ENCODE measurements around the gene HS6ST1.
"Not testable (repeated sequence)": the region's sequence is repeated elsewhere in the genome, so short reads cannot be mapped to it uniquely, and the experiment has no call there.

Gene HS6ST1

DNA sequence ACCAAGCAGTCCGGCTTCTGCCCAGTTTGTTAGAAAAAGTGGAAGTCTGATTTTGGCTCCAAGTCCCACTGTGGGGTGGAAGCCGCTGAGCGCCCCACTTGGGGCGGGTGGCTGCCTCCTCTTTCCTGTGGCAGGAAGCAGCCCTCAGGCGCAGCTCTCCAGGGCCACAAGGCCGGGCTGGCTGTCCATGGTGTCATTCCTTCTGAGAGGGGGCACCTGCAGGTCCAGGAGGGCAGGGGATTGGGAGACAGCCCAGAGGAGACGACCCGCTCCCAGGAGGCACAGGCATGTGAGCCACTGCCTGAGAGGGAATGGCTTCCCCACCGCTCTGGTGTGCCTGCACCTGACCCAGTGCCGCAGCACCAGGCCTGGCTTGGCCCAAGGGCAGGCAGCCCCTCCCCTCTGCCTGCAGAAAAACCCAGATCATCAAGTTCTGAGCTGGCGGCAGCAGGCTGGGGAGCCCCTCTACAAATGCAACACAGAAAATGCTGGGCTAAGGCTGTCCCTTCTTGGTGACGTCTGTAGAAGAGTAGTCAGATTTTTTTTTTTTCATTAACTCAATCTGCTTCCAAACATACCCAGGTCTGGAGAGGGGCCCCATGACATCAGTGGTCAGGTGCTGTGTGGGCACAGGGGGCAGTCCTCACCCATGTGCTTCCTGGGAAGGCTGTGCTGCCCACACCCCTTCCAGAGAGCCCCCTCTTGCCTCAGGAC, 38.4 kb downstream of the HS6ST1 start:
- DNase-seq: no peak

DNA sequence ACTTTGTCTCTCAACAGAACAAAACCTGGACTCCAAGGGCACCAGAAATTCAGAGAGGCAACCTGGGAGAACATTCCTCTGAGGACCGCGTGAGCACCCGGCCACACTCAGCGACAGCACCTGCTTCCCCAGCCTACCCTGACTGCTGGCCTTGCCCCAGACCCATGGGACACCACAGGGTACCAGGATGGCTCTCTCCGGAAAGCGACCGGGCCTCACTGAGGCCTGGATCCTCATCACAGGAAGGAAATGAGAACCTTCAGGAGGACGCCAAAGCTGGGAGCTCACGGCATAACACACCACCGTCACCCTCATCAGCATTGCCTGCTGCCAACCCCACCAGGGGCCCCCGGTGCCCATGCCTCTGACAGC, 38.9 kb downstream of the HS6ST1 start:
- no peak for DNase-seq

DNA sequence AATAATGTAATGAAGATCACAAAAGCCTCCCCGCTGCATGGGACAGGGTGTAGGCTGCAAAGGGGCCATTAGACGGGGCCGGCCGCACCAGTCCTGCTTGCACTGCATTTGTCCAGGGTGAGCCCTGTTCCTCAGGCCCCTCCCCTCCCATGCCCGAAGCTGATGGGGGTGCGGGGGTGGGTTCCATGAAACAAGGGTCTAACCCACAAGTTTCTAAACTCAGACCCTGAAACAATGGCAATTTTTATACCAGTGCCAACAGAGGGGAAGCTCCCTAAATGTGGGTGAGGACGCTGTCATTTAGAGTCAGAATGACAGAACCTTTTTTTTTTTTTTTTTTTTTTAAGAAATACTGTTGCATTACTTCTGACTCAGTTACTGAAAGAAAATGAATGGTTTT, 39.7 kb downstream of the HS6ST1 start:
- no peak for DNase-seq

DNA sequence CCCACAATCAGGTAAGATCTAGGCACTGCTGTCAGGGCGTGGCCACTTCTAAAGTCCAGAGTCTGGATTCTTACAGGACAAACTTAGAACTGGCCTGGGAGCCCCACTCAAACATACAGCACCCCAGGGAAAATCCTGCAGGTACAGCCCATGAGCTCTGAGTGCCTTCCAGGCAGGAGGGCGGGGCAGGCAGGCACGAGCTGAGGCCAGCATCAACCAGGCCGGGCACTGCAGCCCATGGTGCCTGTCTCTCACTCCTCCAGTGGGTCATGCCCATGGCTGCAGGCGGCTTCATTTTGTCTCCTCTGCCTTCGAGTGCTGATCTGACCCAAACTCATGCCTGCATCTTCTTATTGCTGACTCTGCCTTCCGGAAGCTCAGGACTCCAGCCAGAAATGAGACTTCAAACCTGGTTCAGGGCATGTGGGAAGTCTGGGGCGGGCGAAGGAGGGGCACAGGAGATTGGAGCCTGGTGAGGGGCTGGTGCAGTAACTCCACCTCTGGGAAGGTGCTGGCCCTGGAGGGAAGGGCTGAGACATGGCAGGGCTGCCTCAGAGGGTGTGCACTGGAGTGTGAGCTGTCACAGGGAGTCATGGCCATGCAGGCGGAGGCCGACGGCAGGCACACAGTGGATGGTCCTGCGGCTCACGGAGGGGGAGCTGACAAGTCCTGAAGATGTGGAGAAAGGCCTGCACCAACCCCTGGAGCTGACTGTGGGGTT, 40.5 kb downstream of the HS6ST1 start:
- DNase-seq: no peak

DNA sequence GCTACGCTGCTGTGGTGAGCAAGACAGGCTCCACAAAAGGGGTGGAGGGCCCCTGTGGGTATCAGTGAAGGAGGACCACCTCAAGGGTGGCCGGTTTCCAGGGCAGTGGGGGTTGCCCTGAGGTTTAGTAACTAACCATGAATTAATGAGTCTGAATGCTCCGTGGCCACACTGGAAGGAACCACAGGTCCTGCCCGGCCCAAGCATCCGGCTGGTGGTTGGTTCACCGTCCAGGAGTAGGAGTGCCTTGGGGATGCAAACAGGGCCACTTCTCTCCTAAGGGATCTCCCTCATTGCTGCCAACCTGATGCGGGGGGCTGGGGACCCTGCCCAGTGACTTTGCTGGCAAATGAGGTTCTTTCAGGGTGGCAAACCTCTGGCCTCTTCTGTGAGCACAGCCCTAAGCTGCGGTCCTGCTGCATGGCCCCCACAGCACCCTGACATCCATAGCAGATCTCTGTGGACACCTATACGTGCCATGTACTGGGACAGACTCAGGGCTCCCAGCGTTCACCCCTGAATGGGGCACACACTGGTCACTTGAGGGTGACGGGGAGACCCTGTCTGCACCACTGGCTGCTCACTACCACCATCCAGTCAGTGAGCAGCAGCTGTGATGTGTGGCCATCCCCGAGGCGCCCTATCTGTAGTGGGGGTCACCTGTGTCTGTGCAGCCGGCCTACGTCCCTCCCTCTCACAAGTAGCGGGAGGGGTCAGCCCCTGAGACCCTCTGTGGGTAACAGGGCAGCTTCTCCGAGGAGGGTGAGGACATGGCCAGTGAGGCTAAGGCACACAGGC, 41.6 kb downstream of the HS6ST1 start:
- DNase-seq: no peak

DNA sequence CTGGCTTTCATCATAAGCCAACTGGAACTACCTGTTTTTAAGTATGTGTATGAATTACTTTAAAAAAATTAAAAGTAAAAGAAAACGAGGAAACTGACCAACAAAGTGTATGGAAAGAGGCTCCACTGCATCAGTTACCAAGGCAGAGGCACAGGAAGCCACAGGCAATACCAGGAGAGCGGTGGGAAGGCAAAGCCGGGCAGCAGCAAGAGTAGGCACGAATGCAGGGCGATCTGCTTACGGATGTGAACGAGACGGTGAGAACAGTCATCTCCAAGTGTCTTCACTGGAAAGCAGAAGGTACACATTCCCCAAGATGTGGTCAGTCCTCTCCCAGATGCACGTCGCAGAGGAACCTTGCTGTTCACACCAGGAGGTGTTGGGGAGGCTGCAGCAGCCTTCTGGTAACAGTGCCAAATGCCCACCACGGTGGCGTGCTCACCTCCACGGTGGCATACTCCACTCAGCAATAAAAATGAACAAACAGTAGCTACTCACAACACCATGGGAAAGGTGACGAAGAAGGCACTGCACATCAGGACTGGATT, 43.1 kb downstream of the HS6ST1 start:
- no peak for DNase-seq

DNA sequence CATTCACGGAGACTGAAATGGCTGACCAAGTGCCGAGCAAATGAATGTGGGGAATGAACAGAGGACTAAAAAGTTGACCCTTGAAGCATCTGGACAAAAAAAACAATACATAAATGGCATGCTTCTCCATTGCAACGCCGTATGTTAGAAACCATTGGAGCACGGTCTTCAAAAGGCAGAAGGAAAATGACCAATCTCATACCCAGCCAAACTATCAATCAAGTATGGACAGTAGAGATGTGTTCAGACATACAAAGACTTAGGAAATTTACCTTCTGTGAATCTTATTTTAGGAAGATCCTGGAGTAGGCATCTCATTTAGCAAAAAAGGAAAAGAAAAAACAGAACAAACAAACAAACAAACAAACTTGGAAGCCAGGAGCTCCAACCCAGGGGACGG, 44.5 kb downstream of the HS6ST1 start:
- DNase-seq: no peak

DNA sequence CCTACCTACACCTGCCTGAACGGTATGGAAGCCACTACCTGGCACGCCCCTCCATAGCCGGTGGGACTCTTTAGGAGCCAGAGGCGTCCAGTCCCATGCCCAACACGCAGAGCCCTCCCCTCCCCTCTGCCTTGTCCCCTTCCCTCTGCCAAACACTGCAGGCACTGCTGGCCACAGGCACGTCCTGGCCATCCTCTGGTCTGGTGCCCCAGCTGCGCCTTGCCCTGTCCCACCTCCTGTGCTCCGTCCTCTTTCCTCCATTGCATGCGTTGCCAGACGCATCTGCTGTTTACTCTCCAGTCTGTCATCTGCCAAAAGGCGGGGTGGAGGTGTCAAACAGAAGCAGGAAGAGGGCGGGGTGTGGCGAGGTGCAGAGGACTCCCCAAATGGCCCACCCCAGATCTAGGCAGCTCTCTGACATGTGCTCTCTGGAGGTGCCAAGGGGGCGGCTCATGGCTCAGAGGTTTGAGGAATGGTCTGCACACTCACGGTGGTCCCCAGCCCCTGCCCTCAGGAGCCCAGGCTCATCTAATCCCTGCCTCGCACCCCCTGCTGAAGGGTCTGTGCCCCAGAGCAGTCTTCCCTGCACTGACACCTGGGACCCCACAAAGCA, 45.1 kb downstream of the HS6ST1 start:
- no peak for DNase-seq

DNA sequence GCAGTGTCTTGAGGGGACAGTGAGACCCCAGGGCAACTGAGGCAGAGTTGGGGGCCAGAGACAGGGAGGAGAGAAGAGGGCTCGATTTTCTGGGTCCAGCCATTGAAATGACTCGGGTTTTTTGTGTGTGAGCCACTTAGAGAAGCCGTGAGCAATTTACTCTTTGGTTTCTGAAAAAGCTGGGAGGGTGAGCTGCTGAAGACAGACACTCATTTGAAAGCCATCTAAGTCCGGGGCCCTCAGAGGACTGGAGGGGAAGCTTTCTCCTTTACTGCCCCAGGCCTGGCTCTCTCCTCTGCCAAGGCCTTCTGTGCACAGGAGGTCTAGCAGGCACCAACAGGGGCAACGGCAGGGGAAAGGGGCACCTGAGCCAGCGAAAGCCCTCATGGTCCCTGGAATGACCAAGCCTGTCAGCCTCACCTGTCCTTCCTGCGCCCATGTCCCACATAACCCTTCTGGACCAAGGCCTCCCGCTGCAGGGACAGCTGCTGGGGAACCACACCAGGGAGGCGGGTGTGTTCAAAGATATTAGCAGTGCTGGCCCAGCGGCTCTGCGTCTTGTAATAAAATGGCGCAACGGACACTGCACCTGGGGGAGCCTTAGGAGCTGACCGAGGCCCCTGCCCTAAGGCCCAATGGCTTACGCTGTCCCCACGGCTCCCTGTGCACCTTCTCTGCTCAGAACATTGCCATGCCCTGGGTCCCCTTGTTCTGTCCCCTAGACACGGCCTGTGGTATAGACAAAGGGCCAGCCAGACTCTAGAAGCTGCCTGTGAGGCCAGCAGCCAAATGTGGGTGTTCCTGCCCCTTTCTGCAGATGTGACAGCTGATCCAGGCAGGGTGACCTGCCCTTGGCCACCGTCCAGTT, 45.8 kb downstream of the HS6ST1 start:
- no peak for DNase-seq

DNA sequence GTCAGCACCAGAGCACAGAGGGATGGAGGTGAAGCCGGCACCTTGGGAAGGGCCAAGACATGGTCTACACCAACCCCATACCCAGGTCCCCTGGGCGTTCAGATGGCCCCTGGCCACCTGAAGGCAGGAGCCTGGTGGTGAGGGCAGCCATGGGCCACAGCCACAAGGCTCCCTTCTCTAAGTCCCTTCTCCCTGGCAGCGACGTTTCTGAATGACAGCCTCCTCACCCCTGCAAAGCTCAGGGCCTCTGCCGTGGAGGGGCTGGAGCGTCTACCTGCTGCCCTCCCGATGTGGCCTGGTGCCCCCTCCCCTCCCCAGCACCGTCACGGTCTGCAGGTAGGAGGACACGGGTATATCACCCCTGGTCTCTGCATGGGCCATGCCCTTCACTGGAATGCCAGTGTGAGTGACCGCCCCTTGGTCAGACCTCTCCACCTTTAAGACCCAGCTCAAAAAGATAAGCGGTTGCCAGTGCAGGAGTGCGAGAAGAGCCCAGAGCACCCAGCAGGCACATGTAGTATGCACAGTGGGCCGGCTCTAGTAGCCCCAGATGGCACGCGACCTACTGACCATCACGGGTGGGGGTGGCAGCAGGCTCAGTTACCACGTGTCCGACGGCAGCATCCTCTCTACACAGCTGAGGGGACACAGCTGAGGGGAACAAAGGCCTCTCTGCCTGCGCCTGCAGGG, 46.6 kb downstream of the HS6ST1 start:
- no peak for DNase-seq

DNA sequence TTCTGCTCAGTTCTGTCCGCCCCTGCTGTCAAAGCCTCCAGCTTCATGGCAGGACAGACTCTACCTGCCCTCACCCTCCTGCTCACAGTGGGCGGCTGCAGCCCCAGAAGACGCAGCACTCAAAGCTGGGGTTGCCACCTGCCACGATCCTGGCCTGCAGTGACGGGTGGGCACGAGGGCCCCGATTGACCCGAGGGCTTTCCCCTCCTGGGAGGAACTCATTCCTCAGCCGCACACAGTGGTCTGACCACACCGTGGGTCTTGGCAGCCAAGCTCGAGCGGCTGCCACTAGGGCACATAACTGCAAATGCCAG, 47.1 kb downstream of the HS6ST1 start:
- DNase-seq: no peak

DNA sequence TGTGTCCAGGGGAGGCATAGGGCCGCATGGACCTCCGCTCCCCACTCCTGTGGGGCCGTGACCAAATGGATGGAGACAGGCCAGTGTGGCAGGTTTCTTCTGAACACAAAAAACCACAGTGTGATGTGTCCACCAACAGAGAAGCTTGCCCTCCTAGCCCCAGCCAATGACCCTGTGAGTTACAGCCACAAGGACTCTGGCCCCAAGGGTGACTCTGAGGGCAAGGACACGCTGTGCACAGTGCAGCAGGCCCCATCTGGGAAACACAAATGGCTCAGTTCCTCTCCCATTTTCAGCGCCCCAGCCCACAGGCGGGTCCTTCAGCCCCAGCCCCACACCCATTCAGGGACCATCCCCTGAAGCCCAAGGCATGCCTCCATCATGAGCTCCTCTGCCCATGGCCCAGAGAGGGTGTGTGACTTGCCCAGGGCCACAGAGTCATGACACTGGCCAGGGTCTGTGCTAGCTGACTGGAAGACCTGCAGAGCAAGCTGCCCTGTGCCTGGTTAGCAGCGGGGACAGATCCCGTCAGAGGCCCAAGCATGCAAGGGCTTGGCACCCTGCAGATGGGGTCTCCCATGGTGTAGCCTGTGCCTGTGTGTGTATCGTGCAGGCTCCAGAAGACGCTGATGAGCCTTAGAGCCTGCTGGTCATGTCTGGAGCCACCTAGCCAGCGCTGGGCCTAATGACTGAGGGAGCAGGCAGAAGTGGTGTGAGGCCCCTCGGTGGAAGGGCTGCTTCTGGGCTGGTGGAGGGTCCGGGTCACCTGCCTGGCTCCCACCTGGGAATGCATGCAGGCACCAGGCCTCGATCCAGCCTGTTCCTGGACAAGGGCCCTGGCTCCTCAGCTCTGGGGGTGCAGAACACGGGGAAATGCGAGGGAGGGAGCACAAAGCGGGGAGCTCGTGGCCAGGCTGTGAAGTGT, 47.7 kb downstream of the HS6ST1 start:
- no peak for DNase-seq

DNA sequence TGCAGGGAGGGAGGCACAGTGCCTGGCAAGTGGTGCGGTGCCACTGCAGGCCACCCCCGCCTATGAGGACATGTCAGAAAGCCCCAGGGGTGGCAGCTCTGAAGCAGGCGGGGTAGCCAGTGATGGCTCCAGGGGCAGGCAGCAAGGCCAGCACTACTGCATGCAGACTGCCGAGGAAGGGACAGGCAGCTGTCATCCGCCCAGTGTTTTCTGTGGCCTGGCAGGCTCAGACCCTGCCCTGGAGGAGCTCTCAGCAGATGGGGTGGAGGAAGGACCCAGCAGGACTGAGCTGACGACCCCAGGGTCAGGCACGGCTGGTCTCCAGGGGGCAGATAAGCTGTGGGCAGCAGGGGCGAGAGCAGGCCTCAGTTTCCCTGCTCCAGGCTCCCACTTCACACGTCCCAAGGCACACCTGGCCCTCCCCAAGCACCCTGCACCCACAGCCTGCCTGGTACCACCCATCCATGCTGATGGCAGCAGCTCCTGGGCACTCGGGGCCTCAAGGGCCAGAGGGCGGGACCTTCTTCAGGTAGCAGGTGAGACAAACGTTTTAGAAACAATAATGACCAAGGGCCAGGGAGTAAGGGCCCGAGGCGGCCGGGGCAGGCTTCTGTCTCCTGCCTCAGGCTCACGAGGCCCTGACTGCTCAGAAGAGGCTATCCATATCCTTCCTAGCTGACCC, 48.5 kb downstream of the HS6ST1 start:
- DNase-seq: no peak

DNA sequence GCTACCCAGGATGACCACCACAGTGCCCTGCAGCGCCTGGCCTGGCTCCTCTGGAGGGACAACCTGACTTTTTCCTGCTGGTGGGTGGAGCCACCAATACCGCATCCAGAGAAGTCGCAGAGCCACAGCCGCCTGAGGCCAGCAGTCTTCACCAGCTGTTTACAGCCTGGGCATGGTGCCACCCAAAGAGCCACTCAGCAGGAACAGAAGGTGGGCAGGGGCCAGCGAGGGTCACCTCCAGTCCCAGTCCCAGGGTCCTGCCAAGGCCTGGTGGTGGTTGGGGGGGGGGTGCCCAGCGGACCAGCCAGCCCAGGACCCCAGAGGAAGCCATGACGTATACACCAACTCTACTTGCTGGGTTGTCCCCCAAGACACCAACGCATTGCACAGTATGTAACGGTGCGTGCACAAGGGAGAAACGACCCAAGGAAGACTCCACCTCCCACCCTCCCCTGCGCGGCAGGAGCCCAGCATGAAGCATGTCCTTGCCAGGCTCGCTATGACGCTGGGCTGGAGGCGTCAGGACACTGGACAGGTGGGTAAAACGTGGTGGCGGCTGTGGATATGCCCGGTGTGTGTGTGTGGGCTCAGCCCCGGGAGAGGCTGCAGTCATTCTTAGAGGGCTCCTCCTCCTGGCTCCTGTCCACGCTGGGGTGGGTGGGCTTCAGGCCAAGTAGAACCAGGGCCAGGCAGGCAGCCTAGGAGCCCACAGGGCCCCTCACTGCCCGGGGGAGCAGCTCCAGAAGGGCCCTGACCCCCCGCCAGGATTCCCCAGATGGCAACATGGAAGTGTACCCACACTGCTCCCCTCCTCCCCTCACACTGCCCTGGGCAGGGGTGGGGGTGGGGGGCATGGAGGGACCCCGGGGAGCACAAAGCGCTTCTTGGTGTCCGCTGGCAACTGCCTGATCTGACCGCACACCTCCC, 49.3 kb downstream of the HS6ST1 start:
- no peak for DNase-seq

DNA sequence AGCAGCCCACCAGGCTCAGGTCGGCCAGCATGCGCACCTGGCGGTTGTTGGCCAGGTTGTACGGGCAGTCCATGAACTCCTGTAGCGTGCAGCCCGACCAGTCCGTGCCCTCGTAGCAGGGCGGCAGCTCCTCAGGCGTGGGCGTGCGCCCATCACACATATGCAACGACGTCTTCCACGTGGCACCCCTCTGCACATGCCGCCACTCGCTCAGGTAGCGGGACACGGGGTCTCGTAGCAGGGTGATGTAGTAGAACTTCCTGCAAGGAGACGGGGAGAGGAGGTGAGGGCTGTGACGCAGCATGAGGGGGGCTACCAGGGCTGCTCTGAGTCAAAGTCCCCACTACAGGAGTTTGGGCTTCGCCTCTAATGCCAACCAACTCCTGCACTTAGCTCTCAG, 50.1 kb downstream of the HS6ST1 start:
- not testable (repeated sequence) for DNase-seq

DNA sequence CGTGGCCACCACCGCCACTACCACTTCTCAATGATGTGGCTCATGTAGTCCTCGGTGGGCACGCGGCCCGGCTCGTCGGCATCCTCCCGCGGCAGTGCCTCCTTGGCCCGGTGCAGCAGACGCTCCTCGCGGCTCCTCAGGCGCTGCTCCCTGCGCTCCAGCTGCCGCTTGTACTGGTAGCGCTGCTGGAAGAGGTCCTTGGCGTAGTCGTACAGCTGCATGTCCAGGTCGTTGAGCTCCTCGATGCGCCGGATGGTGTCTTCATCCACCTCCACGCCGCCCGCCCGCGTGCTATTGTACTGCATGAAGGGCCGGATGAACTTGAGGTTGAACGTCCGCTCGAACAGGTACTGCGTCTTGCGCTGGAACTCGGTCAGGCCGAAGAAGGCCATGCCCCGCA, 50.5 kb downstream of the HS6ST1 start:
- DNase-seq: not testable (repeated sequence)

DNA sequence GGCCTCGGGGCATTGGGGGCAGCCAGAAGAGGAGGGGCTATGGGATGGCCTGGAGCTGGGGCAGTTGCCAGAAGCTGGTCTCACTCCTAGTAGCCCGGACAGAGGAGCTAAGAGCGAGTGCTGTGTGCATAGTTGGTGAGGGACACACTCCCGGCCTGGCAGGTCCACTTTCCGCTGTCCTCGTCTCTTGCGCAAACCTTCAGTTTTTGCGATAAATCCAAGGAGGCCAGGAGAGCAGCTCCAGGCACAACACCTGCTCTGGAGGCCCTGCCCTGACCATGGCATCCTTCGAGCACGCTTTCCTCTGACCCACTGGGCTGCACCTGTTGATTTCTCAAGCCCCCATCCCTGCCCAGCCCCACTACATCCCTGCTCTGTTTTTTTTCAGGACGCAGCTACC, 51.0 kb downstream of the HS6ST1 start:
- DNase-seq: not testable (repeated sequence)

DNA sequence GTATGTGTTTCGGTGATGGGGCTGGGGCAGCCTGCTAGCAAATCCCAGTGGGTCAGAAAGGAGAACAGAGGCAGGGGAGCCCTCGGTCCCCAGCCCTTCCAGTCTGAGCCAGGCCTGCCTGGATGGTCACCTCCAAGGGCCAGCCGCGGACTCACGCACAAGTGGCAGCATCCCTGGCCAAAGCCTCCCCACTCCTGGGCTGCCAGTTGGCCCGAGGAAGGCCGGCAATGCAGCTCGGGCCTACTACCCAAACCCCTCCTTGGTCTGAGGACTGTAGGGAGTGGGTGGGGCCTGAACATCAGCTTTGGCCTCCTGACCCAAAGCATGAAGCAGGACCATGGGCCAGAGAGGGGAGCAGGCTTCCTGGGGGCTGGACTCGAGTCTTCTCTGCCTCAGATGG, 51.5 kb downstream of the HS6ST1 start:
- not testable (repeated sequence) for DNase-seq

DNA sequence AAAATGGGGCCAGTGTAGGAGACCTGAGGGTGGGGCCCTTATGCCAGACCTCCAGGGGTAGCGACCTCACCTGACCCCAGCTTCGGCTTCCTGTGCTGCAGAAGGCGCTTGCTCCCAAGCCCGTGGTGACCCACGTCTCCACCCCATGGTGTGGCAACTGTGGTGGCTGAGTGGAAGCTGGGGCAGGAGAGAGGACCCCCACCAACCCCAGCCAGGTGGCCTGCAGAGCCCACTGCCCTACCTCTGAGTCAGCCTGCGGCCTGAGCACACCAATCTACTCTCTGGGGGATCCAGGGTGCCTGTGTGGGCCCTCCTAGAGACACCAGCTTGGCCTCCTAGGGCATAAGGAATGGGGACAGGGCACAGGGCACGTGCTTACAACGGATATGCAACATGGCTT, 52.2 kb downstream of the HS6ST1 start:
- not testable (repeated sequence) for DNase-seq

Data from retina (tissue), 1 donor.